GM23248 (cell line): ENCODE results near the gene C17orf113.

Experiments
- EZH2 ChIP-seq: fragments of 200-600 bp; sonication (generic); IDR thresholded peaks from 2 replicates; pipeline ENCODE4 v1.6.1; 2018; ENCODE audit warnings: antibody characterized with exemption, mild to moderate bottlenecking; ENCODE audit not compliant: insufficient read depth, poor library complexity, severe bottlenecking
- EZH2phosphoT487 ChIP-seq: fragments of 200-600 bp; sonication (generic); IDR thresholded peaks from 2 replicates; pipeline ENCODE4 v1.6.1; 2018; ENCODE audit warnings: antibody characterized with exemption, moderate library complexity, mild to moderate bottlenecking, low read depth; ENCODE audit not compliant: insufficient read depth

DNA sequence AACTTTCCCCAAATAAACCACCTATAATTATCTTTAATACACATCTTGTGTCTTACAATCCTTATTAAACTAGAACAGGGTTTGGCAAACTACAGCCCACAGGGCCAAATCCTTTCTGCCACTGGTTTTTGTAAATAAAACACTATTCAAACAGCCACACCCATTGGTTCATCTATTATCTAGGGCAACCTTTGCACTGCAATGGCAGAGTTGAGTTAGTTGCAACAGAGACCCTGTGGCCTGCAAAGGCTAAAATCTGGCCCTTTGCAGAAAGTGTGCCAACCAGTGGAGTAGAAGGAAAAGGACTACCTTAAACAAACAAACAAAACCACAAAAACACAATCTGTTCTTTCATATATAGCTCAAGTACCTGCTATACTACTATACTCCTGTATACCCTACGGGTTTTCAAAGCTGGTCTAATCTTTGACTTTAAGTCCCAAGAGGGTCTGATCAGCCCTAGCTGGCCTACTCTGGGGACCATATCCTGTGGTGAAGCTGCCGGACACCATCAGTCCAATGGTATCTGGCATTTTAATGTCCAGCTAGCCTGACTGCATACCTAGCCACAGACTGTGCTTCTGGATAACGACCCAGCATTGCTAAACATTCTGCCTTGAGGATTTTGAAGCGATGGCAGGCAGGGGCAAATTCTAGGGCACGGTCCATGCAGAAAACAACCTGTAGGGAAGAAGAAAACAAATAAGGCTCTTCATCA lies 60.5 kb downstream of the C17orf113 start:
- TF ChIP-seq EZH2phosphoT487 (no peak), EZH2 (no peak)
